GM10847 (cell line): ENCODE measurements around the gene SOX15.

Experiments used
- POLR2A ChIP-seq: IDR thresholded peaks from 2 replicates; pipeline ENCODE4 v1.6.1; 2011; ENCODE audit not compliant: insufficient read length; ENCODE audit errors: extremely low read depth

The SOX15 gene

DNA sequence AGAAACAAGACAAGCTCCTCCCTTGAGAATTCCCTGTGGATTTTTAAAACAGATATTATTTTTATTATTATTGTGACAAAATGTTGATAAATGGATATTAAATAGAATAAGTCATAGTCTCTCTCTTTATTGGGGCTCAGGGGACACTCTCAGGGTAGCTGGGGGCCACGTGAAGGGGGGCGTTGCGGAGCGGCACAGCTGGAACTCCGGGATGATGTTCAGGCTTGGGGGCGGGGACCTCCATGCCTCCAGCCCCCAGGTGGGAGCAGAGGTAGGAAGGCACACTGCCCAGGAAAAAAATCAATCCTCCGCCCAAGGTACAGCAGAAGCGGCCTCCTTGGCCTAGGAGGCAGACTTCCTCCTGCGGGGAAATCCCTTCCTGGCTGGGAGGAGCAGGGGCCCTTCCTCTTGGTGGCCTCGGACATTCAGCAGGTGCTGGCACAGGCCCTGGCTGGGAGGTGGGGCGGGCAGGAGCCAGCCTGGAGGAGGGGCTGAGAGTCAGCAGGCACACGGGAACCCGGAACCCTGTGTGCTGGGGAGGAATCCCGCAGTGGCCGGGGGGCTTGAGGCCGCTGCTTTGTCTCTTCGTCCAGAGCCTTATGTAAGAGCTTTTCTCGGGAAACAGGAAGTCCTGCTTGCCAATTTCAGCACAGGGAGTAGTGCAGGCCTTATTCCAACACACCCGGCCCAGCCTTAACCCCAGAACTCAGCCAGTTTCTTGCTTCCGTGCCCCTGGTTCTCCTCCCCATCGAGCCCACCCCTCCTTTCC, 31.9 kb downstream of the SOX15 start:
- TF ChIP-seq POLR2A: no peak

GRCh38 chr17:7557147-7557764, 32.6 kb downstream of the SOX15 start:
- no peak for TF ChIP-seq POLR2A

DNA sequence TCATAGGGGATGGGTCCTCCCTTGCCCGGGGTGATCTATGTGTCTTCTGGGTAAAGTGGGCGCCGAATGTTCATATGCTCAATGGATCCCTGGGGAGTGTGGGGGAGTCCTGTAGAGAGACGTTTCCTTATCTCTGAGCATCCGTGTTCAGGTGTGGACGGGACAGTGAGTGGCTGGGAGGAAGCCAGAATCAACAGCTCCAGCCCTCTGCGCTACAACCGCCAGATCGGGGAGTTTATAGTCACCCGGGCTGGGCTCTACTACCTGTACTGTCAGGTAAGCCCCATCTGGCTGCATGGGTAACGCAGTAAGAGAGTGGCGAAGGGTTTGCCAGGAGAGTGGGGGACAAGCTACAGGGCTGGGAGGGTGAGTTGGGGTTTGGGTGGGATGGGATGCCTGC, 33.3 kb downstream of the SOX15 start:
- no peak for TF ChIP-seq POLR2A

GRCh38 chr17:7555320-7555948, 34.5 kb downstream of the SOX15 start:
- no peak for TF ChIP-seq POLR2A

- no peak for TF ChIP-seq POLR2A
Measured at GRCh38 chr17:7553356-7553755, 36.5 kb downstream of the SOX15 start.

DNA sequence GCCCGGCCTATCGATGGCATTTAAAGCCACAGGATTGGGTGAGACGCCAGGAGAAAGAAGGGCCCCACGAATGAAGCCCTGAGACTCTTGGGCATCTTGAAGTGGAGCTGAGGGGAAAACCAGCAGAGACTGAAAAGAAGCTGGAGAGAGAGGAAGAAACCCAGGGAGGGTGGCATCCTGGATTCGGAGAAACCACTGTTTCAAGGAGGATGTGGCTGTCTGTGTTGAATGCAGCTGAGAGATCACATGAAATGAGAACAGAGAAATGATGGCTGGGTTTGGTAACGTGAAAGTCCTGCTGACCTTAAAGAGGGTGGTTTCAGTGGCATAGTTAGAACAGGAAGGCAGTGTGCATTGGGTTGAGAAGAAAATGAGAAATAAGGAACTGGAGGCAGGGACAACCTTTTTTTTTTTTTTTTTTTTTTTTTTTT, 37.3 kb downstream of the SOX15 start:
- no peak for TF ChIP-seq POLR2A

GRCh38 chr17:7551396-7551795, 38.5 kb downstream of the SOX15 start:
- no peak for TF ChIP-seq POLR2A

DNA sequence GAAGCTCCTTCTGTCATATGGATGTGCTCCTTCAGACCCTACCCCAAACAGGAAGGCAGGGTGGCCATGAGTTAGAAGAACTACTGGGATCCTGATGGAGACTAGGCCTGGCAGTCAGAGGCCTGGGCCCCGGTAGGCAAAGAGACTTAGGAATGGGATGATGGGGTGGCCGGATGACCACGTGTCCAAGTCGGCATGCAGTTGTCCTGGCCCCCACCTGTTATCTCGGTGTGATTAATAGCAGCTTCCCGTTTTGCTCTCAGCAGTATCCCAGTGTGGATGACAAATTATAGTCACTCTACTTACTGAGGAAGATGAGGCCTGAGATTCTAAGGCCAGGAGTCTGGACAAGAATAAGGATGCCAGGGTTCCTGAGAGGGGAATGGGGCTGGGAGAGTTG, 39.5 kb downstream of the SOX15 start:
- TF ChIP-seq POLR2A: no peak

GRCh38 chr17:7549401-7550055, 40.4 kb downstream of the SOX15 start:
- TF ChIP-seq POLR2A: no peak

- peak; percentile 52 for TF ChIP-seq POLR2A
Measured at GRCh38 chr17:7548585-7549400, 41.1 kb downstream of the SOX15 start, which contains the start of gene TNFSF12. Gene TNFSF12, plus strand, starts transcription at chr17:7549058. Its CDS starts 96 bp downstream, at chr17:7549154.

- TF ChIP-seq POLR2A: no peak
Measured at GRCh38 chr17:7544911-7545310, 45.0 kb downstream of the SOX15 start.

- TF ChIP-seq POLR2A: no peak
Measured at GRCh38 chr17:7541074-7541621, 48.7 kb downstream of the SOX15 start.

DNA sequence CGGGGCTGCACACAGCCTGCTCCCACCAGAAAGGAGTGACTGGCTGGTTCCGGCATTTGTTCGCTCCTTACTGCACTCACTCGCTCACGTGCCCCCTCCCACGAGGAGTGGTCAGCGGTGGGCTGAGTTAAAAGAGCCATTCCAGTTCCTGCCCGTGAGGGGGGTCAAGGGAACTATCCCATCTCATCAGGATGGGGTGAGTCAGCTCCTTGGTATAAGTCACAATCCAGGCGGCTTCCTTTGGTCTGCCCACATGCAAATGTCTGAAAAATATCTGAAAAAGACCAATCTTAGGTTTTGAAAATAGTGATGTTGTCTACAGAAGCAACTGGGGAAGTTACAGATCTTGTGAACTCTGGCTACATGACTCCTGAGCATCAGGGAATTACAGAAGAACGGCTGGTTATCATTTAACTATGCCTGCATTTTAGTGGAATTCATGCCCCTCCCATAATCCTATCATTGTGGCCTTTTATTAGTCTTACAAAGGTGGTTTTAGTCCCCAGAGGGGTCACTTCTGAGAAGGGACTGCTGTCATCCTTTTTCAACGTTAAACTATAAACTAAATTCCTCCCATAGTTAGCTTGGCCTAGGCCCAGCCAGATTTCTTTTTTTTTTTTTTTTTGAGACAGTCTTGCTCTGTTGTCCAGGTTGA, 50.9 kb downstream of the SOX15 start:
- no peak for TF ChIP-seq POLR2A
